HG03521 (cell line): ENCODE data around the gene SLC38A7.
"Not testable (repeated sequence)": the region's sequence is repeated elsewhere in the genome, so short reads cannot be mapped to it uniquely, and the experiment has no call there.

Experiments used
- ATAC-seq: cut with Tn5 transposase; IDR thresholded peaks from one replicate; pipeline ENCODE4 v1.9.1; 2021; ENCODE audit warnings: mild to moderate bottlenecking, moderate library complexity; ENCODE audit not compliant: unreplicated experiment

SLC38A7 gene

DNA sequence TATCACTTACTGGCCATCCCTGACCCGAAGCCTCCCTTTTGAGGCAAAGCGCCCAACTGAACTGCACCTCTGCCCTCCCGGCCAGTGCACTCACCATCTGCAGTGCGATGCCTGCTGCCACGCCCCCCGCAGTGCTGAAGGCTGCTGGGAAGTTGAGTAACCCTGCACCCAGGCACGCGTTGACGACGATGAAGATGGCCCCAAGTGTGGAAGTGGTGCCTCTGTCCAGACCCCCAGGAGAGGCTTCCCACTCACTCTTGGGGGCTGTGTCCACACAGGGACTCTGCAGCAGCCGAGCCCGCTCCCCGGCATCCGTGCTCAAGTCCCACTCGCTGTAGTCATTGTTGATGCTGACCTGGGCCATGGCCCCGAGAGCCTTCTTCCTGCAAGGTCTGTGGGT lies 4.8 kb downstream of the SLC38A7 start:
- ATAC-seq = no peak

DNA sequence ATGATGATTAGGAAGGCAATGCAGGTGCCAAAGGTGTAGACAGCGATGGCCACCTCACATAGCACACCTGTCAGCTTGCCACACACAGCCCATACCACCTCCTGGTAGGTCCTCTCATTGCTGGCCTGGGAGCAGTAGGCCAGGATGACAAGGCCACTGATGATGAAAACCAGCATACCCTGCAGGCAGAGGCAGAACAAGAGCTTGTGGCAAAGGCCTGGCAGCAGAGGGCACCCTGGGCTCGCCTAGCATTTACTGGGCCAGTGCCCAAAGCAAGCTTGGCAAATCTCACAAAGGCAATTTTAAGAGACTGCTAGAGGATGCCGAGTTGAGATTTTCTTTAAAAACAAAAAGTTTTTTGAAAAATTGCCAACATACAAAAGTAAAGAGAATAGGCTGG lies 5.9 kb downstream of the SLC38A7 start:
- no peak for ATAC-seq

DNA sequence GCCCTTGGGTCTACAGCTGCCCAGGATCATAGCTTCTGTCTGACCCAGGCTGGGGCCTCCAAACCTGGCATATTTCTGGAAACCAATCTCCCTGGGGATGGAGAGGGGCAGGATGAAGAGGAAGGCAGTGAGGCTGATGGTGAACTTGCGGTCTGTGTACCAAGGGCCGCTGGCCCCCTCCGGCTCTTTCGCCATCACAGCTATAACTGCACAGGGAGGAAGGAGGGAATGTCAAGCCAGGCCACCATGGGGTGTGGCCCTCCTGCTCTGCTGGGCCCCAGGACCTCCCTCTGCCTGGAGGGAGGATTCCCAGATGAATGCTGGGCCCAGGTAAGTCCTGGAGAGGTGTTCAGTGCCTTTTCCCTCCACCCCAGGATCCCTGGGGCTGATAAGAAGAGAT lies 6.3 kb downstream of the SLC38A7 start:
- no peak for ATAC-seq

DNA sequence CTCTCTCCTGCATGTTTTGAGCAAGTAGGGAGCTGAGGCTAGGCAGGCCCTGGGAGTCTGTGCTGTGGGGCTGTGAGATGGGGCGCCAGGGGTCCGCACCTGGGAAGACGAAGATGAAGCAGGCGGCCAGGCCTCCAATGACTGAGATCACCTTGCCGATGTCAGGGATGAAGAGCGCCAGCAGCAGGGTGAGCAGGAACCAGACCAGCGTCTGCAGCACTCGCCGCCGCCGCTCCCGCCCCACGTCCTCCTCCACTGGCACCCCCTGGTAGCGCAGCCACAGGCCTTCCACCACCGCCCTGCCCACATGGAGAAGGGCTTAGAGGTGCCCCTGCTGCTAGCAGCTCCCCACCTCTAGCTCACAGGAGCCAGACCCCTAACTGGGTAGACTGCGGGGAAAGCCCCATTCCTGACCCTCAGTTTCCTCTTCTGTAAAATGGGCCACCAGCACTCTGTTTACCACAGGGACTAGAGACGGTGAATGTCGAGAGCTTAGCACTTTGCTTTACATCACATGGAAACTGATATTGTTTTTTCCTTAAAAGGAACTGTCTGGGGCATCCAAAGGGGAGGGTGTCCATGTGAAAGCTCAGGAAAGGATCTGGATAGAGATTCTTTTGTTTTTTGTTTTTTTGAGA lies 13.5 kb downstream of the SLC38A7 start:
- ATAC-seq = no peak

DNA sequence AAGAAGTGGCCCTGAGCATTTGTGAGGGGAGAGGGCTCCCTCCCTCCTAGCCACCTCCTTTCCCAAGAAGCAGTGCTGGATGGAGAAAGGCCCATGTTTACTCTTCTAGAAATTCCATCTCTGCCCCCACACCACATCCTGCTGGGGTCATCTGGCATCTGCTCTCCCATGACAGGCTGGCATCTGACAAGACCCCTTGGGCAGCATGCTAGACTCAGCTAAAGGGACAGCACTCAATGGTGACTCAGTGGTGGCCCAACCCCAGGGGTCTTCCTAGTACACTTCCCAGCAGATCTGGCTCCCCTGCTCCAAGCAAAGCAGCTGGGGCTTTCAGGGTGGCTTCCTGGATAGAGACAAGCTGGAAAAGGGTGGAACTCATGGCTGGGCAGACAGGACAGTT lies 14.4 kb downstream of the SLC38A7 start:
- no peak for ATAC-seq

DNA sequence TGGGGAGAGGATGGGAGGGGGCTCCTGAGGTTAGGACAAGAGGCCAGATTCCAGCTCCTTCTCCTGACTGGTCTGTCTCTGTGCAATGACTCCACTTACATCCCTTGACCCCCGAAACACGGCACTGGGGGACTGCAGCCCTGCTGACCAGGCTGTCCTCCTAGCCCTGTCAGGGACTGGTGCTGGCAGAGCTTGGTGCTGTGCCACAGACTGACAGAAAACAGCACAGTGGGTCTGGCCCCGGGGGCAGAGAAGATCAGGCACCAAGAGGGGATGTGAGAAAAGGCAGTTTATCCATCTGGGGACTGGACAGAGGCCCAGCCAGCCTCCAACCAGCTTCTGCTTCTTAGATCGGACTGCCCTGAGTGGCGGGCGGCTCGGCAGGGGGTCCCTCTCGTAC lies 19.4 kb downstream of the SLC38A7 start:
- ATAC-seq = no peak

DNA sequence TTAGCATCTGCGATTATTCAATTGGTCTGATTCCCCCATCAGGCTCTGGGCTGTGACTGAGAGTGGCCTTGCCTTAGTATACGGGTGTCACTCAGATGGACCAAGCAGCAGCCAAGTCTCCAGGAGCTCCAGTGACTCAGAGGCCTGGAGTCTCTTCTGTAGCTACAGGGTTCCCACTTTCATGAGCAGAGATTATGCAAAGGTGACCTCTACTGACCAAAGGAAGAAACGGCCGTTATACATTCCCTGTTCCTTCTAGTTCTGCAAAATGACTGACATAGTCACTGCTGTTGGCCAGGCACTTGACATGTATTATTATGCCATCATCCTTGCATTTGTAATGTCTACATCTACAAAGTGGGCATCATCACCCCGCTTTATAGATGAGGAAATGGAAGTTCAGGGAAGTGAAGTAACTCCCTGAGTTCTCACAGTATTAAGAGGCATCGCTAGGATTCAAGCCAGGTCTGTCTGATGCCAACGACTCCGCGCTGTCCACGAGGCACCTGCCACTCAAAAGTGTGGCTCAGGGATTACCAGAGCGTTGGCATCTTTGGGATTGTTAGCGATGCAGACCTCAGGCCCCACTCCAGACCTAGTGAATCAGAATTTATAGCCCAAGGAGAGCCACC lies 23.3 kb downstream of the SLC38A7 start:
- peak; percentile 64 for ATAC-seq

DNA sequence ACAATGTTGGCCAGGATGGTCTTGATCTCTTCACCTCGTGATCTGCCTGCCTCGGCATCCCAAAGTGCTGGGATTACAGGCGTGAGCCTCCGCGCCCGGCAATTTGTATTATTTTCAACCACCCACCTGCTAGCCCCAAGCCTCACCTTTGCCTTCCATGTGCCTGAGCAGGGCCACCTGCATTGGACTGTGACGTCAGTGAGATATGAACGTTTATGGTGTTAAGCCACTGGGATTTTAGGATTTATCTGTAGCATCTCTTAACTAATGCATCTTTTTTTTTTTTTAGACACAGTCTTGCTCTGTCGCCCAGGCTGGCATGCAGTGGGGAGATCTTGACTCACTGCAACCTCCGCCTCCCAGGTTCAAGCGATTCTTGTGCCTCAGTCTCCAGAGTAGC lies 24.7 kb downstream of the SLC38A7 start:
- not testable (repeated sequence) for ATAC-seq

DNA sequence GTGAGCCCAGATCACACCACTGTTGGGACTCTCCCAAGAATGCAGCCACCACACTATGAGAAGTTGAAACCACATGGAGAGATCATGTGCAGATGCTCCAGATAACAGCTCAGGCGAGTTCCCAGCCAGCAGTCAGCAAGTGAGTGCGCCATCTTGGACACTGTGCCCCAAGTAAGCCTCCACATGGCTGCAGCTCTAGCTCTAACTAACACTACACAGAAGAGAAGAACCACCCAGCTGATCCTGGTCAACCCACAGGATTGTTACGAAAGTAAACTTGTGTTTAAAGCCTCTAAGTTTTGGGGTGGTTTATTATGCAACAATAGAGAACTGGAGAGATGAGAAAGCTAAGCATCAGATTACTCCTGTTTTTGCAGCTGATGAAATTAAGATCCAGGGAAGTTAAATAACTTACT lies 25.8 kb downstream of the SLC38A7 start:
- no peak for ATAC-seq

DNA sequence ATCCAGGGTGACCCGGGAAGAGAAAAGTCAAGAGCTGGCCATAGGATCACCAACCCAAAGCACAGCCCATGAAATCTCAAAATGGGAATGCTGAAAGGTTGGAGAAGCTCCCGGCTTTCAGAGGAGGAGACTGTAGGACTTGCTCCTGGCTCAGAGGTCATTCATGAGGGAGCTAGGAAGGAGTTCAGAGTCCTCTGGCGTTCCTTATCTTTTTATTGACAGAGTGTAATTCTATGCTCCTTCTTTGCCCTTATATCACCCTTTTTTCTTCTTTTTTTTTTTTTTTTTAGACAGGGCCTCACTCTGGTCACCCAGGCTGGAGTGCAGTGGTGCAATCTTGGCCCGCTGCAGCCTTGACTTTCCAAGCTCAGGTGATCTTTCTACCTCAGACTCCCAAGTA lies 27.7 kb downstream of the SLC38A7 start:
- ATAC-seq = no peak

DNA sequence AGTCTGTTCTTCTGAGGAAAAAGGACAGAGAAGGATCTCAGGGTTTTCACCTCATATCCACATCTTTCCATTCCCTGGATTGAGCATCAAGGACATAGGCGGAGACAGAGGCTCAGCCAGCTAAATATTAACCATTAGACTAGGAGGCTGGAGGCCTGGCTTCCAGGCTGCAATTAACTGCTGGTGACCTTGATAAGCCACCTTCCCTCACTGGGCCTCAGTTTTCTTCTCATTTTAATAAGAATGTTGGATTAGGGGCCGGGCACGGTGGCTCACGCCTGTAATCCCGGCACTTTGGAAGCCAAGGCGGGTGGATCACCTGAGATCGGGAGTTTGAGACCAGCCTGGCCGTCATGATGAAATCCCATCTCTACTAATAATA lies 29.4 kb downstream of the SLC38A7 start:
- ATAC-seq = no peak

DNA sequence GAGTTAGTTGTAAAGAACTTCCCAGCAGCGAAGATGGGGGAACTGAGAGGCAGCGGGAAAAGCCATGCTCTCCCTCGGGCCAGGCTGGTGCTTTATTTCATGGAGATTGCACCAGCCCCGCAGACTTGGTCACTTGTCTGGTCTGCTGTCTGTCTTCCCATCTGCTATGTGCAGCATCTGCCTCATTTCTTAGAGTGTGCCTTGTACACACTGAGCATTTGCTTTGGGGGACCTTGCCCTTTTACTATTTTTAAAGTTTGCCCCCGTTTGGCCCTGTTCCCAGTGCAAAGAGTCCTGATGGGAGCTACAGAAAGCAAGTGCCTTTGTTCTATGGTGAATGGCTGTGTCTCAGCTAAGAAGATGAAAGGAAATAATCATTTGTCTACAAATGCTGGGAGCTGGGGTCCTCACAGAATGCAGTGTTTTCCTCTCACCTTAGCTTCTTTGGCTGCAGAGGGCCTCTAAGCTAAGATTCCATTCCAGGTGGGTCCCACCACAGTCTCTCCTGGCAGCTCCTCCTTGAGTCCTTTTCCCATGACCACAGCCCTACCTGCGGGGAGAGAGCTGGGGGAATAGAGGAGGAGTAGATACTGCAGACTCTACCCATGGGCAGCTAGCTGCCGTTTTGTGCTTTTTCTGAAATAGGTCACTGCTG lies 29.9 kb downstream of the SLC38A7 start:
- ATAC-seq = no peak

DNA sequence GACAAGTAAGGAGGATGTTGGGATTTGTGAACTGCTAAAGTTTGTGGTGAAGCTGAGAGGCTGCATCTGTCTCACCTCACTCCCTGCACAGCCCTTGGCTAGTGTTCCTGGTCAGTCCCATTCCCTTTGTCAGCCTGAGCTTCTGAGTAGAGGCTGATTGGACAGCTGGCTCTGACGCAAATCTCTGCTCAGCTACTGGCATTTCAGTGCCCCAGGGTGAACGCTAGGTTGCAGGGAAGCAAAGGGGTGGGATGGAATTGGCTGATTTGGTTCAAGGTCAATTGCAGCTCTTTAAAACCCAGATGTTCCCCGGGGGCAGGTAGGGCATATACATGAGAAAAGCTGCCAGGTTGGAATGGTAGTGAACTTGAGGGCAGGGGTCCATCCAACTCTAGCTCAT lies 31.8 kb downstream of the SLC38A7 start:
- ATAC-seq = no peak

DNA sequence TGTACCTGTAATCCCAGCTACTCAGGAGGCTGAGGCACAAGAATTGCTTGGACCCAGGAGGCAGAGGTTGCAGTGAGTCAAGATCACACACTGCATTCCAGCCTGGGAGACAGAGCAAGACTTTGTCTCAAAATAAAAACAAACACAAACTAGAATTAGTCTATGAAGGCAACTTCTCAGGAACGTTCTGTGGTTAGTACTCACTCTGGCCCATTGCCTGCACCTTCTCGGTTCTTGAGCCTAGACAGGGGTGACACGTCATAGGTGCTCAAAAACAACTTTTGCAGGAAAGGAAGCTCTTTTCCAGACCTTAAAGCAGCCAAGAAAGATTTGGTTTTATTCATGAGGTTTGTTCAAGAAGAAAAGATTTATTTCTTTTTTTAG lies 32.6 kb downstream of the SLC38A7 start:
- ATAC-seq = no peak

DNA sequence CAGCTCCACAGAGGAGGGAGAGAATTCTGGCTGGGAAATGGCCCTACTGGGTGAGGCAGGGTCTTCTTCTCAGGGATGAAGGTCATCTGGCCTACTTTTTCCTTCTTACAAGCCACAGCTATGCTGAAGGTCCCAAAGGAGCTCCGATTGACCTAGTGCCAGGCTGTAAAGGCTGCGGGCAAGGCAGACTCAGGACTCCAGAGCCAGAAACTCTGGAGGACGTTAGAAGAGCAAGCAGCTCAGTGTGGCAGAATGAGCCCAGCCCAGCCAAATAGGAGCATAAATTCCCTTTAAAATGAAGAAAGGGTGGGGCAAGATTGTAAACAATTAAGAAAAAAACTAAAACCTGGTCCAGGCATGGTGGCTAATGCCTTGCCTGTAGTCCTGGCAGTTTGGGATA lies 34.9 kb downstream of the SLC38A7 start:
- ATAC-seq = no peak

DNA sequence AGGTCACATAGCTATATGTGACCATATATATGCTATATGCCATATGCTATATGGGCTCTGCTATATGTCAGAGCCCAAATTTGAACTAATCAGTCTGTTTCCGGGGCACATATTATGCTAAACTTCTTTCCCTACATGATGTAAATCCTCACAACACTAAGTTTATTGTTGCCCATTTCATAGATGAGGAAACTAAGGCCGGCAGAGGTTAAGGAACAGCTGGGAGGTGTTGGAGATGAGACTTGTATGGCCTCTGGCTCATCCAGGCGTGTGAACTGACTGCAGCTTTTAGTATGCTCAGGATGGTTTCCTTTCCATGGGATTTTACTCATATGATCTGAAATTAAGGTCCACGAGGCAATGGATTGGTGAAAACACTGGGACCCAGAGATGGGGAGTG lies 37.5 kb downstream of the SLC38A7 start:
- no peak for ATAC-seq

DNA sequence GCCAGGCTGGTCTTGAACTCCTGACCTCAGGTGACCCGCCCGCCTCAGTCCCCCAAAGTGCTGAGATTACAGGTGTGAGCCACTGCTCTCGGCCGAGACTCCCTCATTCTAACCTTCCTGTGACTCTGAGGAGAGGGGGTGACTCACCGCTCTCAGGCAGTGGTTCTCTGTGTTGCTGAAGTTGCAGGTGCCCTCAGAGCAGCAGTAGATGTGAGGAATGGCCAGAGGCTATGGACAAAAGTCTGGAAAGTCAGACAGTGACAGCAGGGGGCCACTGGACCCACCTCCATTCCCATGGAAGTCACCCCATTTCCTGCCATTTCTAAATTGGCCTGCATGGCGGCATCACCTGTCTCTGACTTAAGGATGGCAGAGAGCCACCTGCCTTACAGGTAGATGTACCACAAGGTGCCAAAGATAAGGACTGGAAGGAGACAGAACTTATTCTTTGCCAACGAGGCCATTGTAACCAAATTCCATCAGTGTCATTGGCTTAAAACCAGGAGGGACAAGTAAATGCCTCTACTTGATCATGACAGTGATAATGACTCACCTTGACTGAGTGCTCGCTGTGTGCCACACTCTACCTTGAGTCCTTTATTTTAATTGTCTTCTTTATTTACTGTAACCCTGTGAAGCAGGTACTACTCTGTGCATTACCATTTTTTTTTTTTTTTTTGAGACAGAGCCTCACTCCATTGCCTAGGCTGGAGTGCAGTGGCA lies 39.6 kb downstream of the SLC38A7 start:
- no peak for ATAC-seq

DNA sequence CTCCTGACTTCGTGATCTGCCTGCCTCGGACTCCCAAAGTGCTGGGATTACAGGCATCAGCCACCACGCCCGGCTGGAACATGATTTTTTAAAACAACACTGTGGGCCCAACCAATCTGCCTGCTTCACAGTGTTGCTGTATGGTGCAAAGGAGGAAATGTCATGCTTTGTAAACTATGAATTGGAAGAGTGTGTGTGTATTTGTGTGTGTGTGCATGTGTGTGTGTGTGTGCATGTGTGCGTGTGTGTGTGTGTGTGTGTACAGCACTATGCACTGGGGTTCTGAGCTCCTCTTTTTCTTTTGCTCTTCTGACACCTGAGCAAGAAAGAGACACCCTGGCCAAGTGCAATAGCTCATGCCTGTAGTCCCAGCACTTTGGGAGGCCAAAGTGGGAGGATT lies 40.5 kb downstream of the SLC38A7 start:
- ATAC-seq = no peak

DNA sequence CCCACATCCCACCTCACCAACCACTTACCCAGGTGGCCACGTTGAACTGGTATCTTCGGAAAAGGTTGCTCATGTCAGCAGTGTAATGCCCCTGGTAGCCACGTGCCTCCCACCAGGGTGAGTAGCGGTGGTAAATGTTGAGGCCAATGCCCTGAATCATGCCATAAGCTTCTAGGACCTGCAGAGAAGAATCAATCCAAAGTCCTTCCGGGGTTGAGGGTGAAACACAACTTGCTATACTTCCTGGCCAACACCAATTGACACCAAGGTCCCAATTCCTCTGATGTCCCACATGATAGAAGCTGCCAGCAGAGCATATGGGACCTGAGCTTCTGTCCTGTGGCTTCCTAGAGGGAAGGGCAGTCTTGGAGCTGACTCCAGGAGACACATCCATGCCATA lies 43.6 kb downstream of the SLC38A7 start:
- ATAC-seq = no peak

DNA sequence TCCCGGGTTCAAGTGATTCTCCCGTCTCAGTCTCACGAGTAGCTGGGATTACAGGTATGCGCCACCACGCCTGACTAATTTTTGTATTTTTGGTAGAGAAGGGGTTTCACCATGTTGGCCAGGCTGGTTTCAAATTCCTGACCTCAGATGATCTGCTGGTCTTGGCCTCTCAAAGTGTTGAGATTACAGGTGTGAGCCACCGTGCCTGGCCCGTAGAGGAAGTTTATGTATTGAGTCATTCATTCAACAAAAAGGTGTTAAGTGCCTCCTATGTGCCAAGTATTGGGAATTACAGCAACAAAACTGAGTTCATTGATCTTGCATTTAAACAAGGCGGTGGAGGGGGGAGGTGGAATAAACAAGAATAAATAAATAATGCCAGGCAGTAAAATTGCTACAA lies 44.7 kb downstream of the SLC38A7 start:
- ATAC-seq = no peak

DNA sequence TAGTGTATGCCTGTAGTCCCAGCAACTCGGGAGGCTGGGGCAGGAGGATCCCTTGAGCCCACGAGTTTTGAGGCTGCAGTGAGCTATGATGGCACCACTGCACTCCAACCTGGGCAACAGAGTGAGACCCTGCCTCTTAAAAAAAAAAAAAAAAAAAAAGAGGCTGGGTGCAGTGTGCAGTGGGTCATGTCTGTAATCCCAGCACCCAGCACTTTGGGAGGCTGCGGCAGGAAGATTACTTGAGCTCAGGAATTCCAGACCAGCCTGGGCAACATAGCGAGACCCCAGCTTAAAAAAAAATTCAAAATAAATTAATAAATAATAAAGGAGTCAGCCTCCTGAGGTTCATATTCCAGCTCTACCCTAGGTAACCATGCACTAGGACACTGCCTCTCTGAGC lies 45.3 kb downstream of the SLC38A7 start:
- no peak for ATAC-seq
